HG02571 (cell line): ENCODE results near the gene PCYT2.

Experiments used
- ATAC-seq: cut with Tn5 transposase; IDR thresholded peaks from one replicate; pipeline ENCODE4 v1.9.1; 2021; ENCODE audit warnings: mild to moderate bottlenecking, moderate library complexity; ENCODE audit not compliant: unreplicated experiment

PCYT2 gene

DNA sequence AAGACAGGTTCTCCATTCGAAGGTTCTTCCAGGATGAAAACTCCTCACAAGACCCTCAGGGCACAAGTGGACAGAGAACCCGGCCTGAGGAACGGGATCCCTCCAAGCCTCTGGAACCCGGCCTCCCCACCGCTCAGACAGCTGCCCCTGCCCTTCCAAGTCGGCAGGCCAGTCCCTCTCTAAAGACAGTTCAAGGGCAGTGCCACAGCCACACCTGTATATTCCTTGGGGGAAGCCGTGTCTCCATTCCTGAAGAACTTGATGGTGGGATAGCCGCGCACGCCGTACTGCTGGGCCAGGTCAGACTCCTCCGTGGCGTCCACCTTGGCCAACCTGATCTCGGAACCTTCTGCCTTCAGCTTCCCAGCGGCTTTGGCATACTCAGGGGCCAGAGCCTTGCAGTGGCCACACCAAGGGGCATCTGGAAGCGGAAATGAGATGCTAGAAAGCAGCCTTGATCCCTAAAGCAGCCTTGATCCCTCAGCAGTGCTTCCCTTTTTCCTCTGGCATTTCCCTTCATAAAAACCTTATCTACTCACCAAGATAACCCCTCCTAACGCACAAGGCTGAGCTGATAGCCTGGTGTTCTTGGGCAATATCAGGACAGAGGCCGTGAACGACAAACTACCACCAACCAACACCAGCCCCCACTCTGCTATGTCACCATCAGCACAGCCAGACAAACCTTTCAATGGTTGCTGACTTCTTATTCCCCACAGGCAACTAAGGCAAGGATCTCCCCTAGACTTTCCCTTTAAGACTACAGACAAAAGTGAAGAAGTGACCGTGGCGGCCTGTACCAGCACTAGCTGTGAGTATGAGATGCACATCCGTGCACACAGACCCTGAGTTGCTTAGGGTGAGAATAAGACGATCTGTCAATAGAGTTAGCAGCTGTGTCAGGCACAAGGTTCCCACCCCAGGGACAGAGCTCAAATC lies 52.0 kb downstream of the PCYT2 start:
- no peak for ATAC-seq

DNA sequence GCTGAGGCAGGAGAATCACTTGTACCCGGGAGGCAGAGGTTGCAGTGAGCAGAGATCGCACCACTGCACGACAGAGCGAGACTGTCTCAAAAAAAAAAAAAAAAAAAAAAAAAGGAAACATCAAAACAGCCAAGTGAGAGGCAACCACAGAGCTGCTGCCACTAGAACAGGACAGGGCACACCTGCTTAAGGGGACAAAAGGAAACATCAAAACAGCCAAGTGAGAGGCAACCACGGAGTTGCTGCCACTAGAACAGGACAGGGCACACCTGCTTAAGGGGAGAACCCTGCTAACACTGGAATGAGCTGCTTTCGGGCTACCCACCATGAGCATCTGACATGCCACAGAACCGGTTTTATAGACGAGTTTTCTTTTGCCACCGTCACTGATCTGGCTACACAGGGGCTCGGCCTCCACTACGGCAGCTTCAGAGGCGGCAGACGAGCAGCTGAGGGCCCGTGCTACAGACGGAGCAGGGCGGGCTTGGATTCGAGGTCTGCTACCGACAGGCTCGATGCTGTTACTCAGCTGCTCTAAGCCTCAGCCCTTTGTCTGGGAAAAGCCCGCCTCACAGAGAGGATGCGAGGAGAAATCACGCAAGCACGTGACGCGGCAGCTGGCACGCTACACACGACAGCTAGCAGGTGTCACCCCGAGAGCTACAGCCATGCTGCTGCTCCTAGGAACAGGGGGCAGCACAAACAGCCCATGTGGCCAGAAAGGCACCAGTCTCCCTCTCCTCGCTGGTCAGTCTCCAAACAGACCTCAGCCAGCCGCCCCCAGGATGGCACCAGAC lies 52.8 kb downstream of the PCYT2 start:
- no peak for ATAC-seq

DNA sequence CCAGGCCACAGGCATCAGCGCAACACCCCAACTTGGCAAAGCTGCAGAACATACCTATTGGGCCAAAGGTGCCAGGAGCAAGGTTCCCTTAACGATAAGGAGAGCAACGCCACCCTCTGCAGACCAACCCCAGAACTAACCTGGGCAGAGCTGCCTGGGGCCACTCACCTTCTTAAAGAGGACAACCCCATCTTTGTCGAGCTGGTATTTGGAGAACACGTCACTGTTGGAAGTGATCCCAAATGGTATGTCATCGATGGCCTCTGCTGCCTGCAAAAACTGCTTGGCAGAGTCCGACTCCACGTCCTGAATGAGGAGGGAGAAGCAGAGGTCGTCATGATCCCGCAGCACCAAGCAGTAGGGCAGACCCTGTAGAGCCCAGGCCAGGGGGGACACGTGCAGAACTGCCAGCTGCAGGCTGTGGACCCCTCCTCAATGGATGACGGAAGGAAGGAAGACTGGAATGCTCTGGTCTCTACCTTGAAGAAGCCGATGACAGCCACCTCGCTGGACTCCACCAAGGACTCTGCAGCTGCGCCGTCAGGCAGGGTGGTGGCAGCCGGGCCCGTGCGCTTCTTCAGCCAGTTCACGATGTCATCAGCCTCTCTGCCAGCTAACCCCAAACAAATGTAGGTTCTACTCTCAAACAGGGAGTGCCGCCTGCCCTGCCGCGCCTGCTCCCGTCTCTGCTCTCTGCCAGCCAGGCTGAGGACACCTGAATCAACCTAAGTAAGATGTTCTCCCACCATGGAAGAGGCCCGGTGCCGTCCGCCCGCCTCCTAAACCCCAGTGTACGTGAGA lies 56.0 kb downstream of the PCYT2 start:
- no peak for ATAC-seq

DNA sequence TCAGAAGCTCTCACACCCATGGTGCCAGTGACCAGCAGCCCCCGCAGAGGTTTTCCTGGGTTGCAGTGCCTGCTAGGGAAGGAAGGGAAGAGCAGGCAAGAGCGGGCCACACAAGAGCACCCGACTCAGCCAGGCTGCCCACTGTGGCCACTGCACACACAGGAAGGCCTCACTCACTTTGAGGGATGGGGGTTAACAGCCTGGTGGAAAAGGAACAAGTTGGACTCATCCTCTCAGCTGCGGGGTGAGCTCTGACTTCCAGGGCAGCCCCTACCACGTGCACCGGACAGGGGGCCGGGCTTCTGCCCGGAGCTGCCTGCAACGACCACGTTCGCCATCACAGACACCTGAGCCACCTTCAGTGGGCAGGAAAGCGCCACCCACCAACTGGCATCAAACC lies 59.0 kb downstream of the PCYT2 start:
- ATAC-seq = no peak

DNA sequence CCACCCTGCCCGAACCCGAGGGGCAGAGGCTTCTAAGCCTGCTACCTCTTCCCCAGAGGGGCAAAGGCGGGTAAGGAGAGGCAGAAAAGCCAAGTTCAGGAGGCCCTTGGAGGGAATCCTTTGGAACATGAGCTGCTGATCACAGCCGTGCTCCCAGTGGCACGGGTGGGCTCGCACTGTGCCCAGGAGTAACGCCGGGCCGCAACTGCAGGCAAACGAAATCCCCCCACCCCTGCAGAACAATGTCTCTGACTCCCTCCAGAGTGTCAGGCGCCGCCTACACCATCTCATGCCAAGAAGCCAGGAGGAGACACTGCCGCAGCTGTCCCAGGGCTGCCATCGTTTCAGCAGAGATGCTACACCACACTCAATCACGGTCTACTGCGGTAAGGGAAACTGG lies 59.8 kb downstream of the PCYT2 start:
- no peak for ATAC-seq
